T-helper 1 cell treated with Interleukin-12 subunit alpha and Interleukin-12 subunit beta and Interleukin-4 antibody, amounts not matched to agents 30 μg/mL and 1 μg/mL, for 36 hours (primary cell): ENCODE results near the gene BDH1.
"Not testable (repeated sequence)": the region's sequence is repeated elsewhere in the genome, so short reads cannot be mapped to it uniquely, and the experiment has no call there.

ENCODE experiments used
- H3K27ac Mint-ChIP-seq: one replicate; pipeline ENCODE4 v1.8.0; 2021; ENCODE audit warnings: mild to moderate bottlenecking, mixed read lengths
- H3K27me3 Mint-ChIP-seq: one replicate; pipeline ENCODE4 v1.8.0; 2021; ENCODE audit warnings: low read depth, mixed read lengths
- H3K36me3 Mint-ChIP-seq: one replicate; pipeline ENCODE4 v1.8.0; 2021; ENCODE audit warnings: low read depth, mixed read lengths
- H3K4me1 Mint-ChIP-seq: one replicate; pipeline ENCODE4 v1.8.0; 2021; ENCODE audit warnings: low read depth, mixed read lengths
- H3K4me3 Mint-ChIP-seq: one replicate; pipeline ENCODE4 v1.8.0; 2021; ENCODE audit warnings: mild to moderate bottlenecking, moderate library complexity, mixed read lengths
- H3K9me3 Mint-ChIP-seq: one replicate; pipeline ENCODE4 v1.8.0; 2021; ENCODE audit warnings: mixed read lengths

The BDH1 gene

GRCh38 chr3:197525706-197526105 is 30.1 kb downstream of the BDH1 start:
- Mint-ChIP-seq H3K9me3 (no peaks in the 10 kb centered on the region), H3K4me3 (no peak overlapping the region), H3K36me3 (peaks cover 34% of the 10 kb centered on the region), H3K27ac (no peak overlapping the region), H3K27me3 (no peaks in the 10 kb centered on the region), H3K4me1 (peaks cover 3% of the 10 kb centered on the region)

DNA sequence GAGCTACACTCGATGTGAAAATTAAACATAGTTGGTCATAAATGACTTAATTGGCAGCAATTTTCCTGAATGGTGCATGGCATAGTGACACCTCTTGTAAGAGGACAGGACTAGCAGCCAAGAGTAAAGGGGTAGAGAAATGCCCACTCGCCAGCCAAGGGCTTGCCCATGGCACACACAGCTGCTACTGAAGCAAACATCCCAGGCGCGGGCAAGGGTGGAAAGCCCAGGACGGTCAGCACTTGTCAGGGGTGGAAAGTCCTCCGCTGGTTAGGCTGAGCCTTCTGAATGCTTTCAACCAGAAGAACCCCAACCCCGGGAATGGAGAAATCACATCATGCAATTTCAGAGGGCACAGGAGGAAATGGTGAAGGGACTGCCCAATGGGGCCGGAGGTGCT is 31.6 kb downstream of the BDH1 start:
- Mint-ChIP-seq H3K27me3 (no peaks in the 10 kb centered on the region), H3K9me3 (peaks cover 1% of the 10 kb centered on the region), H3K27ac (peak overlapping the region; percentile 28), H3K36me3 (peaks cover 29% of the 10 kb centered on the region), H3K4me1 (peaks cover 1% of the 10 kb centered on the region), H3K4me3 (no peak overlapping the region)

- H3K36me3 Mint-ChIP-seq = peaks cover 31% of the 10 kb centered on the region
These were observed 32.2 kb downstream of the BDH1 start for GRCh38 chr3:197523526-197523925.

DNA sequence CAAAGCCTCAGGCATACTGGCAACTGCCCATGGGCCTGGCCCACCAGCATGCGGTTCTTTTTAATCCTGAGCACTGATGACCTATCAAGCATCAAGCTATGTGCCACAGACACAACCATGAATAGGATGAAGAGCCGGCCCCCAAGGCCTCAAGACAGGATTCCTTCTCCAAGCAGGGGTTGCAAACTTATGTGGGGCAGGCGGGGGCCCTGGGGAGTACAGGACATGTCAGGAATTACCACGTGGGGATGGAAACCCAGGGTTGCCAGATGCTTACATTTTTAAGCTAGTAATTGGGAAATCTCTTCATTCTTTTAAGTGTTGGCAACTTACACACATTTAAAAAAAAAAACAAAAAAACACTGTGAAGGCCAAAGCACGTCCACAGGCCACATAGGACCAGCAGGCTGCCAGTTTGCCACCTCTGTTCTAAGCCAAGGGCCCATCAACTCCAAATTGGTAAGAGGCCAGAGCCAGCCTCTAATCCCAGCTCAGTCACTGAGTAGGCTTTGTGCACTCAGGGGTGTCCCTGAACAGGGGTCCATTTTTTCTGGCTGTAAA is 32.8 kb downstream of the BDH1 start:
- Mint-ChIP-seq H3K27ac (no peak overlapping the region), H3K4me1 (peaks cover 4% of the 10 kb centered on the region), H3K36me3 (peaks cover 29% of the 10 kb centered on the region), H3K9me3 (peaks cover 3% of the 10 kb centered on the region), H3K27me3 (no peaks in the 10 kb centered on the region), H3K4me3 (no peak overlapping the region)

More at GRCh38 chr3:197523526-197523925, 32.2 kb downstream of the BDH1 start:
- H3K4me1 Mint-ChIP-seq = peaks cover 4% of the 10 kb centered on the region
- H3K27me3 Mint-ChIP-seq = no peaks in the 10 kb centered on the region
- H3K27ac Mint-ChIP-seq = no peak overlapping the region
- no peak overlapping the region for H3K4me3 Mint-ChIP-seq
- H3K9me3 Mint-ChIP-seq = peaks cover 3% of the 10 kb centered on the region

DNA sequence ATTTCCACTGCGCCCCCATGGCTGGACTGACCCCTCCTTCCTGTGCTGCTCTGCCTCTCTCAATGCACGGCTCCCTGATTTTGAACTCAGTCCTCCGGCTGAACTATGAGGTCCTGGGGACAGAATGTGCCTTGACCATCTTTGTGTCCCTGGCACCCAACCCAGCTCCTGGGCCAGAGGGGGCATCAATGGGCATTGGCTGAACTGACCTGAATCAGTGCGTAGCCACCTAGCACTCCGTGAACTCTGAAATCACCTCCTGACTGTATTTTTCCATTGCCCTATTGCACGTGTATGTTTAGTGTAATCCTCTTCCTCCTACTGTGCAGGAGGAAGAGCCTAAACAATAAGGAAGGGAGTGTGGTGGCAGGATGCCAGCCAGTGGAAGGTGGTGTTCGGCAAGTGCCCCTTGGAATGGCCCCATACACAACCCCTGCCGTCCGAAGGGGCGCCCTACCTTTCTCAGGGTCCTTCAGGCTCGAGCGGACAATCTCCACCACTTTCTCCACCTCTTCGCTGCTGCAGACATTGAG is 33.5 kb downstream of the BDH1 start:
- Mint-ChIP-seq H3K27ac (no peak overlapping the region), H3K36me3 (peaks cover 24% of the 10 kb centered on the region), H3K4me3 (no peak overlapping the region), H3K4me1 (peaks cover 4% of the 10 kb centered on the region), H3K9me3 (peaks cover 3% of the 10 kb centered on the region), H3K27me3 (no peaks in the 10 kb centered on the region)

DNA sequence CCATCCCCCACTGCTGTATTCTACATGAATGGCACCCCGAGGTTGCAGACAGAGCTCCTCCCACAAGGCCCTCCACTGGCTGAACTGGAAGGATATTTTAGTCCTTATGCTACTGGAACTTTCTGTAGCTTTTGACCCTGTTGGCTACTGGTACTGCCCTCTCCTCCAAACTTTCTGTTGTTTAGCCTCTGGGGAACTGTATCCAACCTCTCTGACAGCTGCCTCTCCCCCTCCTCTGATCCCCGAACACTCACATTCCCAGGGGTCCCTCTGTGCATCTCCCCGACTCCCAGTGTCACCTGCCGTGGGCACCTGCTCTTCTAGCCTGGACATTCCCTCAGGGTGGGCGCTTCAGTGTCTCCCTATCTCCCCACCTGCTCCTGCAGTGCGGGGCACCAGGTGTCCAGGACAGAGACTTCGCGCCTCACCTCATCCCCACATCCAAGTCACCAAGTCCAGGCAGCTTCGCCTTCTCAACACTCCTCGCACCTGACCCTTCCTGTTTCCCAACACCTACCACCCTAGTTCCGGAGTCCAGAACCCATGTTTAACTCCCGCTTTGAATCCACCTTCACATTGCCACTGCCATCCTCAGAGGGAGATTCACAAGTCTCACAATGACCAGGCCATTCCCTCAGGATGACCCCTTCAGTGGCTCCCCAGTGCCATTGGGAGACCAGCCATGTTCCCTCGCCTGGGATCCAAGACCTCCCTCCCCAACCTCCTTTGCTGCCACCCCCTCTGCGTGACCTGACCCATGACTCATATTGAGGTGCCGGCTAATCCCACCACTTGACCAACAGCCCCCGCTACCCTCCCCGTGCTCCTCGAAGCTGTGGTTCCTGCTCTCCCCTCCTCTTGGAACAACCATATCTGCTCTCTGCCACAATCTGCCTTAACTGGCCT is 34.2 kb downstream of the BDH1 start:
- Mint-ChIP-seq H3K36me3 (peaks cover 25% of the 10 kb centered on the region), H3K4me1 (peaks cover 10% of the 10 kb centered on the region), H3K9me3 (peaks cover 3% of the 10 kb centered on the region), H3K27me3 (no peaks in the 10 kb centered on the region), H3K4me3 (no peak overlapping the region), H3K27ac (peak overlapping the region; percentile 37)

DNA sequence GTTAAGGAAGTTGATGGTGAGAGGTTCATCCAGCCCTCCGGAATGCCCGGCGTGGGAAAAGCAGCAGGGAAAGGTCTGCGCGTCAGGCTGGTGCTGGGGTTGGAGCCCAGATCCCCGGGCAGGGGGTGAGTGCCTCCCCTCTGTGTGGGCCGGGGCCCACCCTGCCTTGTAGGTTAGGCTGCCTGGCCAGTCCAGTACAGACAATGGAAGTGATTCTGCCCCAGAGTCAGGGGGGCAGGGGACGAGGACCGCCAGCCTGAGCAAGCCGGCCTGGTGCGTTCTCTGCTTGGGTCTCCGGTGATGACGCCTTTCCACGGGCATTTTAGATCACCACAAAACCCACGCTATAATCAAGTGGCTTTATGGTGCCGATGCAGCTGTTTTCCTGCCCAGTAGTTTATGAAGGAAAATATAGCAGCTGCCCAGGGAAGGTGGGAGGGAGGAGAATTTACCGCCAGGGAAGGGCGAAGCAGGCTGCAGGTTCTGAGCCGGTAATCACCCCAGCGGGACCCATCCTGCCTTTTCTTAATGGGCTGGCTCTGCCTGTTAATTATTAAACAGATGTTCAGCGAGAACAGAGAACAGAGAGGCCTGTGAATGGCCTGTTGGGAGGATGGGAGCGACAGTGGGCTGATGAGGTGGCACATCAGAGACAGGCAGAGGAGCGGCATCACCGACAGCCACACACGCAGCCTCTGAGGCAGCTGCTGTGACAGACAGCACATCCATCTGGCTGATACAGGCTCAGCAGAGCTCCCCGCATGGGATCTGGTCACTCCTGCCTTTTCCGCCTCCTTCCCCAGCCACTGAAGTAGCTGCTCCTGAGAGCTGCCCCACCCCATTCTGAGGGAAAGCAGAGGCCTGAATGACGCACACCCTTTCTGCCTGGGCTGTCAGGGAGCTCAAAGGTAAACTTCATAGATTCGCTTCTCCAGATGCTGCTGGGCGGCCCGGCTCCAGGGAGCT is 35.2 kb downstream of the BDH1 start:
- Mint-ChIP-seq H3K4me3 (no peak overlapping the region), H3K27ac (no peak overlapping the region), H3K36me3 (peaks cover 28% of the 10 kb centered on the region), H3K9me3 (peaks cover 3% of the 10 kb centered on the region), H3K4me1 (peaks cover 14% of the 10 kb centered on the region), H3K27me3 (no peaks in the 10 kb centered on the region)

GRCh38 chr3:197519801-197520211 is 36.0 kb downstream of the BDH1 start:
- Mint-ChIP-seq H3K4me1 (peaks cover 14% of the 10 kb centered on the region), H3K4me3 (no peak overlapping the region), H3K27ac (no peak overlapping the region), H3K27me3 (no peaks in the 10 kb centered on the region), H3K9me3 (peaks cover 3% of the 10 kb centered on the region), H3K36me3 (peaks cover 29% of the 10 kb centered on the region)

GRCh38 chr3:197518881-197519421 is 36.8 kb downstream of the BDH1 start:
- Mint-ChIP-seq H3K27ac (peak overlapping the region; percentile 83), H3K36me3 (peaks cover 31% of the 10 kb centered on the region), H3K4me1 (peaks cover 14% of the 10 kb centered on the region), H3K4me3 (no peak overlapping the region), H3K27me3 (no peaks in the 10 kb centered on the region), H3K9me3 (peaks cover 3% of the 10 kb centered on the region)

GRCh38 chr3:197517922-197518683 is 37.7 kb downstream of the BDH1 start:
- Mint-ChIP-seq H3K36me3 (peaks cover 33% of the 10 kb centered on the region), H3K4me1 (peaks cover 14% of the 10 kb centered on the region)
- not testable (repeated sequence) for H3K27me3 Mint-ChIP-seq, H3K4me3 Mint-ChIP-seq, H3K9me3 Mint-ChIP-seq, H3K27ac Mint-ChIP-seq

- Mint-ChIP-seq H3K36me3 (peaks cover 37% of the 10 kb centered on the region), H3K27ac (peak overlapping the region; percentile 88), H3K4me1 (peaks cover 14% of the 10 kb centered on the region)
- H3K4me3 Mint-ChIP-seq, H3K27me3 Mint-ChIP-seq, H3K9me3 Mint-ChIP-seq: not testable (repeated sequence)
These were observed 38.7 kb downstream of the BDH1 start for GRCh38 chr3:197516890-197517606.

DNA sequence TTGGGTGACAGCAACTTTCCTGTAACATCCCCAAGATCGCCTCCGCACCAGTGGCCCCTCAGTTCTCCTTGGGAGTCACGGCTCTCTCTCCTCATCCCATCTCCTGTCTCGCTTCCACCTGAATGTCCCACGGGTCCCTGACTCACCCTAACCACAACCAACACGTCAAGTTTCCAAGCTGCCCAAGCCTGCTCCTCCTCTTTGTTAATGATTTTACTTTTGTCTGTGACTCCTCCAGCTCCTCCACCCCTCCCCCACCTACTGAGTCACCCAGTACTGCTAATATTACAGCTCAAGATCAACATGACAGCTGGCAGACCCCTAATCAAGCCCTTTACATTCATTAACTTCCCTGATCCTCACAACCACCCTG is 39.3 kb downstream of the BDH1 start:
- Mint-ChIP-seq H3K36me3 (peaks cover 41% of the 10 kb centered on the region), H3K4me3 (no peak overlapping the region), H3K4me1 (peaks cover 14% of the 10 kb centered on the region), H3K27me3 (no peaks in the 10 kb centered on the region), H3K27ac (peak overlapping the region; percentile 65), H3K9me3 (peaks cover 3% of the 10 kb centered on the region)

- no peak overlapping the region for H3K27ac Mint-ChIP-seq
- H3K27me3 Mint-ChIP-seq = no peaks in the 10 kb centered on the region
- peaks cover 3% of the 10 kb centered on the region for H3K9me3 Mint-ChIP-seq
- no peak overlapping the region for H3K4me3 Mint-ChIP-seq
- H3K4me1 Mint-ChIP-seq = peaks cover 17% of the 10 kb centered on the region
- peaks cover 42% of the 10 kb centered on the region for H3K36me3 Mint-ChIP-seq
These were observed 40.9 kb downstream of the BDH1 start for GRCh38 chr3:197514786-197515355.
